ENCODE measurements around the gene OR2AT4. TPM values are rescaled to one million over a fixed set of nuclear protein-coding genes. Genes with fewer than 3 reads are reported as not detected.

Gene OR2AT4
- total RNA-seq, 2 donors from 2014 or later, result 0.11 TPM; not detected in 1

DNA sequence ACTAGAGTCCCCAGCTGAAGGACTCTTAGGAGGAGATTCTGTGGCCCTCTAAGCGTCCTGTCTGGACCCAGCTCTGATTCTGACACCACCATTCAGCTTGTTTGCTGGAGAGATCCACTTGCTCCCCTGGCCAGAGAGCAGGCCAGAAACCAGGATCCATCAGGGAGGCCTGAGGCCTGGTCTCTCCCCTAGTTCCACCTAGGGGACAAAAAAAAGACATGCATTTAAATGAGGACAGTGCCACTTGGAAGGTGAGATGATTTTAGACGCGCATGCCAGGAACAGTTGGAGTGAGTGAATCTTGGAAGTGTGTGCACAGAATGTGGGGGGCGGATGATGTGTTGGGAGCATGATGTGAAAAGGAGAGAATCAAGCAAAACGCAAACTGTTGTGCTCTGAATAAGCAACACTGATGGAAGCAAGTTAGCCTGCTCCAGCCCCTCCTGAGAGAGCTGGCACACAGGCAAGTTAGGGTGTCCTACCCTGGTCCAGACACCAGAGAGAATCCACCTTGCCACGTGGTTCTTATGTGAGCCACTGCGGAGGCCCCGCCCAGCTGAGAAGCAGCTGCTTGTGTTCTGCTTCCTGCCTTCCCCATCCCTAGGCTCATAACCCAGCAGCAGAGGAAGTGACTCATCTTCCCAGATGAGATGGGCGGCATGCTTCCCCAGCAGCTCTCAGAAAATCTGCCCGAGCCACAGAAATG lies 46.2 kb upstream of the OR2AT4 start:
- no peak for DNase-seq (ENCODE audit: low spot score)

GRCh38 chr11:75141166-75141565 lies 44.5 kb upstream of the OR2AT4 start:
- Histone ChIP-seq H3K4me3 (no peak overlapping the region), H3K4me1 (replicated peaks) (no peaks in the 10 kb centered on the region), H3K27ac (no peak overlapping the region), H3K9me3 (no peaks in the 10 kb centered on the region), H3K27me3 (replicated peaks; ENCODE audit: insufficient read depth) (no peaks in the 10 kb centered on the region), H3K36me3 (no peaks in the 10 kb centered on the region)
- intact Hi-C loops (cut with DNase I), result loop anchor here (10.0 kb wide), 1 partner anchor 216 kb away; no protein-coding TSS in a partner anchor
- no peak for TF ChIP-seq POLR2A (IDR thresholded peaks at IDR 0.05)
- TF ChIP-seq POLR2AphosphoS5 (IDR thresholded peaks at IDR 0.05), result no peak
- TF ChIP-seq CTCF (IDR thresholded peaks at IDR 0.05), result no peak
- DNase-seq (ENCODE audit: low spot score), result no peak
- WGBS, result 48% methylated on average over 6 of the region's 6 CpGs

More for the DNA sequence above, 46.2 kb upstream of the OR2AT4 start:
- H3K36me3 ChIP-seq, result no peaks in the 10 kb centered on the region
- intact Hi-C loops (cut with DNase I), result loop anchor here (10.0 kb wide), 1 partner anchor 218 kb away; no protein-coding TSS in a partner anchor
- H3K27ac ChIP-seq, result no peak overlapping the region
- no peaks in the 10 kb centered on the region for H3K27me3 ChIP-seq (replicated peaks; ENCODE audit: insufficient read depth)
- no peaks in the 10 kb centered on the region for H3K4me1 ChIP-seq (replicated peaks)
- no peak for TF ChIP-seq CTCF (IDR thresholded peaks at IDR 0.05)
- TF ChIP-seq POLR2AphosphoS5 (IDR thresholded peaks at IDR 0.05), result peak; percentile 48
- H3K4me3 ChIP-seq, result no peak overlapping the region
- 54% methylated on average over 10 of the region's 10 CpGs for WGBS
- no peaks in the 10 kb centered on the region for H3K9me3 ChIP-seq

- no peak overlapping the region for H3K27ac ChIP-seq
- DNase-seq (ENCODE audit: low spot score), result peak; percentile 29
- H3K9me3 ChIP-seq, result no peaks in the 10 kb centered on the region
- H3K27me3 ChIP-seq (replicated peaks; ENCODE audit: insufficient read depth), result no peaks in the 10 kb centered on the region
- H3K4me3 ChIP-seq, result no peak overlapping the region
- WGBS, result 37% methylated on average over 22 of the region's 22 CpGs
- H3K36me3 ChIP-seq, result no peaks in the 10 kb centered on the region
- intact Hi-C loops (cut with DNase I), result loop anchor here (1.0 to 10.0 kb wide), 2 partner anchors 108 to 216 kb away; no protein-coding TSS in a partner anchor
- H3K4me1 ChIP-seq (replicated peaks), result no peaks in the 10 kb centered on the region
- TF ChIP-seq POLR2A (IDR thresholded peaks at IDR 0.05), result no peak
- peak; percentile 67 to 93 (median 87) for TF ChIP-seq CTCF (IDR thresholded peaks at IDR 0.05)
Measured at GRCh38 chr11:75140269-75141138, 43.8 kb upstream of the OR2AT4 start.

DNA sequence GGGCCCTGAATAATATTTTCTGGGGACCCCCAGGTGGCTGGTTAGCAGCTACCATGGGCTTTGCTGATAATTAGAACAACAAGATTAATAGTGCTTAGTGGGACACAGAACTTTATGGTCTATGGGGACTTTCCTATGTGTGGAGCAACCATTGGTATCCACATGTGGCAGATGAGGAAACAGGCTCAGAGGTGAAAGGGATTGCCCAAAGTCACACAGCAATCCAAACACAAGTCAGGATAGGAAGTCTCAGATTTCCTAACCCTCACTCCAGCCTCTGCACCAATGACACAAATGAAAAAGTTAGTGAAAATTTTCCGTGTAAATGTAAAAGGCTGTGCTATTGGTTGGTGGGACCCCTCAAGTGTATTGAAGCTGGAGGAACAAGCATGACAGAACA lies 39.0 kb upstream of the OR2AT4 start:
- WGBS, result 89% methylated on average over 1 of the region's 1 CpG
- no peak for TF ChIP-seq POLR2AphosphoS5 (IDR thresholded peaks at IDR 0.05)
- H3K27me3 ChIP-seq (replicated peaks; ENCODE audit: insufficient read depth), result no peaks in the 10 kb centered on the region
- no peak overlapping the region for H3K4me3 ChIP-seq
- H3K9me3 ChIP-seq, result no peaks in the 10 kb centered on the region
- no peaks in the 10 kb centered on the region for H3K36me3 ChIP-seq
- intact Hi-C loops (cut with DNase I), result no loop called here
- H3K4me1 ChIP-seq (replicated peaks), result no peaks in the 10 kb centered on the region
- no peak overlapping the region for H3K27ac ChIP-seq
- no peak for DNase-seq (ENCODE audit: low spot score)

- Histone ChIP-seq H3K4me3 (no peak overlapping the region), H3K27ac (no peak overlapping the region), H3K36me3 (no peaks in the 10 kb centered on the region), H3K9me3 (no peaks in the 10 kb centered on the region), H3K27me3 (replicated peaks; ENCODE audit: insufficient read depth) (no peaks in the 10 kb centered on the region), H3K4me1 (replicated peaks) (no peaks in the 10 kb centered on the region)
- 74% methylated on average over 5 of the region's 5 CpGs for WGBS
- no peak for DNase-seq (ENCODE audit: low spot score)
- TF ChIP-seq CTCF (IDR thresholded peaks at IDR 0.05) (no peak), POLR2A (IDR thresholded peaks at IDR 0.05) (no peak), POLR2AphosphoS5 (IDR thresholded peaks at IDR 0.05) (no peak)
- intact Hi-C loops (cut with DNase I), result no loop called here
Measured at GRCh38 chr11:75135021-75135650, 38.5 kb upstream of the OR2AT4 start.
